Body of pancreas (tissue), 4 donors: ENCODE data around the gene NREP. TPM values are rescaled to one million over a fixed set of nuclear protein-coding genes. Genes with fewer than 3 reads are reported as not detected.

Experiments
- ATAC-seq: fragments of 150-250 bp; one replicate; pipeline ENCODE4 v1.9.1; 2016
- DNase-seq, 4 donors: peaks; one replicate each; pipeline ENCODE4 v3.0.0-alpha.2; 2019
- H3K27ac ChIP-seq, 4 donors: fragments of 200-600 bp; sonication (generic); 1 replicate in 3 of 4; 2 replicates in 1 of 4; pipeline versions ENCODE4 v1.5.1 to v1.6.1; 2016 to 2019; ENCODE audit warnings: mild to moderate bottlenecking in 1 of 4, mixed read lengths in 1 of 4, moderate library complexity in 1 of 4
- H3K27me3 ChIP-seq, 2 donors: fragments of 200-600 bp; sonication (generic); one replicate each; pipeline ENCODE4 v1.6.0; 2016; ENCODE audit warnings: mild to moderate bottlenecking in 1 of 2
- H3K36me3 ChIP-seq, 2 donors: fragments of 200-600 bp; sonication (generic); replicated peaks in 1 of 2; 2 replicates each; pipeline ENCODE4 v1.5.1; 2016; ENCODE audit warnings: low read depth in 2 of 2; ENCODE audit not compliant: insufficient read depth in 1 of 2
- H3K4me1 ChIP-seq: fragments of 200-600 bp; sonication (generic); one replicate; pipeline ENCODE4 v1.6.0; 2016
- H3K4me3 ChIP-seq, 2 donors: fragments of 200-600 bp; sonication (generic); 1 replicate in 1 of 2; 2 replicates in 1 of 2; pipeline ENCODE4 v1.5.1; 2016 to 2019
- H3K9me3 ChIP-seq, 3 donors: fragments of 200-600 bp; sonication (generic); 1 replicate in 2 of 3; 2 replicates in 1 of 3; pipeline ENCODE4 v1.5.1; 2016
- POLR2A ChIP-seq, 3 donors: fragments of 450-650 bp; IDR thresholded peaks; one replicate each; pipeline ENCODE4 v1.6.1; 2016; ENCODE audit warnings: antibody characterized with exemption in 3 of 3, mild to moderate bottlenecking in 2 of 3
- WGBS, 2 donors: methylation state at CpG; one replicate each; pipeline ENCODE4 v1.1.5; 2017; 5-methylcytosine and 5-hydroxymethylcytosine counted together
- intact Hi-C: fragments of 100-400 bp; cut with DNase I; formaldehyde crosslinking; loops from one replicate; pipeline ENCODE4 v1.15.1; 2023
- total RNA-seq, 2 donors: library from RNA; depleted of rRNA; stranded (reverse); fragments of >200 nt; gene quantifications; one replicate each; pipeline ENCODE4 v1.1.0, GENCODE V29; 2016
- TF ChIP-seq, protein P1 (sequence below), 7 experiments: fragments of 450-650 bp in 4 of 7; fragments of 200-600 bp in 3 of 7; sonication (generic) in 3 of 7; IDR thresholded peaks; one replicate each; pipeline ENCODE4 v1.5.1; 2016 to 2019; ENCODE audit warnings: antibody characterized with exemption in 7 of 7

NREP gene
- total RNA-seq, 2 donors from 2014 or later = 4.4 to 5.3 TPM

DNA sequence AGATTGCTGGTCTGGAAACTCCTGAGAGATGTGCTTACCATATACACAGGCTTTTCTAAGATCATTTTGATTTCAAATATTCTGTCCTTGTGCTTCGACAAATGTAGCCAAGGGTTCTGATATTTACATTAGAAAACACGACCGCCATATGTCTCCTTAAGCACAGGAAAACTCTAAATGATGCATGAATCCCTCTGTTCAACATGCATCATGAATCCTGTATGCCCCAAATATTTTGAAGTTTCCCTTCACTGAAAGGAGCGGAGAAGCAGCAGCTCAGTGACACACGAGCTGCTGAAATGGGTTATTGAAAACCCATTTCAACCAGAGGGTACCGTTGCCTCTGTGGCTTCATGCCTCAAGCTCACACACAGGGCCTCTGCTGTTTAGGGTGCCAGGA is 74.4 kb downstream of the NREP start:
- intact Hi-C loops = no loop called here
- H3K9me3 ChIP-seq = no peaks in the 10 kb centered on the region
- H3K36me3 ChIP-seq = no peaks in the 10 kb centered on the region
- no peak for ATAC-seq
- H3K4me1 ChIP-seq = peaks cover 9% of the 10 kb centered on the region
- WGBS, 2 donors = 85 to 89% methylated on average over 6 of the region's 6 CpGs
- no peak for TF ChIP-seq POLR2A (IDR thresholded peaks at IDR 0.05)
- TF ChIP-seq, protein P1, sequence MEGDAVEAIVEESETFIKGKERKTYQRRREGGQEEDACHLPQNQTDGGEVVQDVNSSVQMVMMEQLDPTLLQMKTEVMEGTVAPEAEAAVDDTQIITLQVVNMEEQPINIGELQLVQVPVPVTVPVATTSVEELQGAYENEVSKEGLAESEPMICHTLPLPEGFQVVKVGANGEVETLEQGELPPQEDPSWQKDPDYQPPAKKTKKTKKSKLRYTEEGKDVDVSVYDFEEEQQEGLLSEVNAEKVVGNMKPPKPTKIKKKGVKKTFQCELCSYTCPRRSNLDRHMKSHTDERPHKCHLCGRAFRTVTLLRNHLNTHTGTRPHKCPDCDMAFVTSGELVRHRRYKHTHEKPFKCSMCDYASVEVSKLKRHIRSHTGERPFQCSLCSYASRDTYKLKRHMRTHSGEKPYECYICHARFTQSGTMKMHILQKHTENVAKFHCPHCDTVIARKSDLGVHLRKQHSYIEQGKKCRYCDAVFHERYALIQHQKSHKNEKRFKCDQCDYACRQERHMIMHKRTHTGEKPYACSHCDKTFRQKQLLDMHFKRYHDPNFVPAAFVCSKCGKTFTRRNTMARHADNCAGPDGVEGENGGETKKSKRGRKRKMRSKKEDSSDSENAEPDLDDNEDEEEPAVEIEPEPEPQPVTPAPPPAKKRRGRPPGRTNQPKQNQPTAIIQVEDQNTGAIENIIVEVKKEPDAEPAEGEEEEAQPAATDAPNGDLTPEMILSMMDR (IDR thresholded peaks at IDR 0.05) = no peak
- no peak for DNase-seq
- no peak overlapping the region for H3K4me3 ChIP-seq
- H3K27me3 ChIP-seq = no peaks in the 10 kb centered on the region
- H3K27ac ChIP-seq = no peak overlapping the region

DNA sequence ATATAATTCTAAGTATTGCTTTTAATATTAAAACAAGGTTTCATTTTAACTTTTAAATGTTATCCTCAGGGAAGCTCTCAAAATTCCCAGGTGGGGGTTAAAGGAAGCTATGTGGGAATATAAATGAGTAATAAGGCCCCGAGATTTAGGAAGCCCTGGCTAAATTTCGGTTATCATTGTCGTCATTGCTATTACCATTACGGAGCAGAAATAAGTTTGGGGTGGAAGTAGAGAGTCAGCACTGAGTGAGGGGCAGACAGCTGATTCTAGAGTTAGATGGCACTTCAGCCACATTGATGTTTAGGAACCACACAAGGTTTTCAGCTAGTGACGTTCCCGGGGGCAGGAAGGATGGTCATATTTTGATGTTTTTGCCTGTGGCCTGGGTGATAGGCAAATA is 74.9 kb downstream of the NREP start:
- Histone ChIP-seq H3K4me3 (no peak overlapping the region), H3K27me3 (no peaks in the 10 kb centered on the region), H3K27ac (no peak overlapping the region), H3K36me3 (no peaks in the 10 kb centered on the region), H3K4me1 (peaks cover 9% of the 10 kb centered on the region), H3K9me3 (no peaks in the 10 kb centered on the region)
- TF ChIP-seq, protein P1 (IDR thresholded peaks at IDR 0.05) = no peak
- TF ChIP-seq POLR2A (IDR thresholded peaks at IDR 0.05) = no peak
- no peak for ATAC-seq
- intact Hi-C loops = no loop called here
- 78 to 91% methylated on average over 6 of the region's 6 CpGs for WGBS, 2 donors
- no peak for DNase-seq

DNA sequence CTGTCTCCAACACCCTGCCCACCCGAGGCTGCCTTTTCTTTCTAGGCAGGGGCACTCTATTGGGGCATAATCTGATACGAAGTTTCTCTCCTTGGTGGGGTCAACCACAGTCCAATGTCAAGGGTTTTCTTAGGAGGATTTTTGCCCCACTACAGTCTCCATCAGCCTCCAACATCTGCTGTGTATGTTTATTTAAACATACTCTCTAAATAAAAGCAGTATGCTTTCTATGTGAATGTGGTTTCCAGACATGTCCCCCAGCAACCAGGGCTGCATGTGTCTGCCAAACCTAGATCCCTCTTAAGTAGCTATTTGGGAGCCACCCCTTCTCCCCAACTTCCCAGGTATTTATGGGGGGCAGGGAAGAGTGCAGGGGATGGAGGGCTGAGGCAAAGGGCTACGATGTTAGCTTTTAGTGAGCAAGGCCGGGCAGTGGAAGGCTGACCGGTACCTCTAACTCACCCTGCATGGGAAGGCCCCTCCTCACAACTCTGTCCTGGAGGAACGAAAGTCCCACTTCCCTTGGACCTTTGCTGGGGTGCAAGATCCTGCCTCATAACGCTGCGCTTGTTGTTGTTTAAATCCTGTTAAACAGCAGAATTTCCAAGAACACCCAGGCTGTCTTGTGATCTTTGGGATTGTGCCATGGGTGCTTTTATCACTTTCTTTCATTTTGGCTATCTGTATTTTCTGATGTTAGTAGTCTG is 75.4 kb downstream of the NREP start:
- Histone ChIP-seq H3K27ac (peak overlapping the region in 2 of 4 donors; percentile 5 to 40), H3K36me3 (no peaks in the 10 kb centered on the region), H3K4me1 (peaks cover 9% of the 10 kb centered on the region), H3K27me3 (no peaks in the 10 kb centered on the region), H3K9me3 (no peaks in the 10 kb centered on the region), H3K4me3 (no peak overlapping the region)
- DNase-seq (no peak), ATAC-seq (no peak)
- no peak for TF ChIP-seq POLR2A (IDR thresholded peaks at IDR 0.05)
- TF ChIP-seq, protein P1 (IDR thresholded peaks at IDR 0.05) = no peak
- WGBS, 2 donors = 75 to 76% methylated on average over 8 of the region's 8 CpGs
- intact Hi-C loops = no loop called here

DNA sequence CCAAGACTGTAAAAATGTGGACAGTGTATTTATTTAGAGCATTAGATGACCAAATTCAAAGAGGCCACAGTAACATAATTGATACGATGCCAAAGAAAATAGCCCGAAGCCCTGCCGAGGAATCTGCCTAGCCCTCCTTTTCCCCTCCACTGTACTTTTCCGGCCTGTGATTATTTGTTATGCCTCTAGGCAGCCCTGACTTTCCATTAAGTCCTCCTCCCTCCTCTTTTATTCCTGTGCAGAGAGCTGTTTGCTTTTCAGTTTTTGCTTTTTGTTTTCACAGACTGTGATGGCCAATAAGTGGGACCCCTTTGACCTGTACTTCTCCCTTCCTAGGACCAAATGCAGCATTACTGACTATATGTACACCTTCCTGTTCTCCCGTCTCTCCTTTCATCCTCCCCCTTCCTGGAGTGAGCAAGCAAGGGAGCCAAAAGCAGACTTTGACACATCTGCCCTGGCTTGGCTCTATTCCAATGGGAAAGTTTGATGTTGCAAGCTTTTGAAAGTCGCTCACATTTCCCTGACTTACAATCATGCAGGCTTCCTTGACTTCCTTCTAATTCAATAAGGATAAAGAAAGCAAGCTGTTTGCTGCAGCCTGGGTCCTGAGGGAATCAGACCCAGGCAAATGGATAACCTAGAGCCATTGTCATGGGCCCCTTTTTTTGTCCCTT is 76.1 kb downstream of the NREP start:
- no peak overlapping the region for H3K4me3 ChIP-seq
- H3K27me3 ChIP-seq = no peaks in the 10 kb centered on the region
- H3K9me3 ChIP-seq = no peaks in the 10 kb centered on the region
- ATAC-seq (peak; percentile 63), DNase-seq (peak; percentile 45 to 72 (median 67))
- no peak for TF ChIP-seq POLR2A (IDR thresholded peaks at IDR 0.05)
- TF ChIP-seq, protein P1 (IDR thresholded peaks at IDR 0.05) = no peak
- intact Hi-C loops = no loop called here
- H3K36me3 ChIP-seq = no peaks in the 10 kb centered on the region
- WGBS, 2 donors = 33 to 39% methylated on average over 6 of the region's 6 CpGs
- H3K4me1 ChIP-seq = peaks cover 9% of the 10 kb centered on the region
- H3K27ac ChIP-seq = peak overlapping the region in 2 of 4 donors; percentile 5 to 40
